HG03439 (cell line): ENCODE measurements around the gene SPPL2C.
"Not testable (repeated sequence)": the region's sequence is repeated elsewhere in the genome, so short reads cannot be mapped to it uniquely, and the experiment has no call there.

Experiments
- ATAC-seq: cut with Tn5 transposase; IDR thresholded peaks from one replicate; pipeline ENCODE4 v1.9.1; 2021; ENCODE audit warnings: mild to moderate bottlenecking, moderate library complexity; ENCODE audit not compliant: unreplicated experiment

Gene SPPL2C

GRCh38 chr17:45849536-45849990, 4.9 kb downstream of the SPPL2C start:
- no peak for ATAC-seq

- no peak for ATAC-seq
These were observed 5.3 kb downstream of the SPPL2C start for GRCh38 chr17:45850011-45850410.

GRCh38 chr17:45850468-45850867, 5.8 kb downstream of the SPPL2C start:
- no peak for ATAC-seq

GRCh38 chr17:45851022-45851421, 6.3 kb downstream of the SPPL2C start:
- no peak for ATAC-seq

- ATAC-seq, result no peak
These were observed 6.8 kb downstream of the SPPL2C start for GRCh38 chr17:45851464-45851863.

GRCh38 chr17:45851873-45852272, 7.2 kb downstream of the SPPL2C start:
- no peak for ATAC-seq

- ATAC-seq, result no peak
These were observed 8.0 kb downstream of the SPPL2C start for GRCh38 chr17:45852535-45853297.

- no peak for ATAC-seq
These were observed 9.5 kb downstream of the SPPL2C start for GRCh38 chr17:45854209-45854608.

- no peak for ATAC-seq
These were observed 11.1 kb downstream of the SPPL2C start for GRCh38 chr17:45855691-45856336.

GRCh38 chr17:45857977-45858708, 13.5 kb downstream of the SPPL2C start:
- ATAC-seq, result no peak

- ATAC-seq, result no peak
These were observed 16.5 kb downstream of the SPPL2C start for GRCh38 chr17:45861165-45861564.

GRCh38 chr17:45862127-45862526, 17.4 kb downstream of the SPPL2C start:
- ATAC-seq, result not testable (repeated sequence)

- no peak for ATAC-seq
These were observed 19.4 kb downstream of the SPPL2C start for GRCh38 chr17:45863857-45864654.

GRCh38 chr17:45867171-45867570, 22.5 kb downstream of the SPPL2C start:
- no peak for ATAC-seq

GRCh38 chr17:45867702-45868101, 23.0 kb downstream of the SPPL2C start:
- no peak for ATAC-seq

- no peak for ATAC-seq
These were observed 23.6 kb downstream of the SPPL2C start for GRCh38 chr17:45868276-45868675.

- ATAC-seq, result no peak
These were observed 25.1 kb downstream of the SPPL2C start for GRCh38 chr17:45869676-45870341.

- ATAC-seq, result no peak
These were observed 25.8 kb downstream of the SPPL2C start for GRCh38 chr17:45870342-45870974.

GRCh38 chr17:45871718-45872117, 27.0 kb downstream of the SPPL2C start:
- ATAC-seq, result no peak

- ATAC-seq, result no peak
These were observed 29.0 kb downstream of the SPPL2C start for GRCh38 chr17:45873728-45874127.
